SK-N-SH (cell line): ENCODE measurements around the gene TRMT1. TPM values are rescaled to one million over a fixed set of nuclear protein-coding genes. Genes with fewer than 3 reads are reported as not detected.

Experiments
- CTCF ChIA-PET: fragments of 300-600, 350-600 bp; formaldehyde crosslinking; extraction: SDS; loops from one replicate; lab custom pipeline; 2021; lab: Yijun Ruan, JAX
- POLR2A ChIA-PET: fragments of 350-600 bp; sonication (Branson Sonifier 250); formaldehyde crosslinking; extraction: SDS; loops from one replicate; lab custom pipeline; 2020; ENCODE audit warnings: antibody characterized with exemption, inconsistent platforms; lab: Yijun Ruan, JAX
- DNase-seq: peaks from one replicate; pipeline ENCODE4 v3.0.0; 2012
- H2AFZ ChIP-seq: fragments of 200-600 bp; sonication (generic); 2 replicates; pipeline ENCODE4 v1.8.1; 2016; ENCODE audit warnings: antibody characterized with exemption, mild to moderate bottlenecking, low read depth
- H3F3A ChIP-seq: fragments of 200-600 bp; sonication (generic); replicated peaks from 2 replicates; pipeline ENCODE3; 2016; ENCODE audit warnings: antibody characterized with exemption, mild to moderate bottlenecking; ENCODE audit not compliant: insufficient read depth
- H3K27ac ChIP-seq, 2 experiments: fragments of 200-500 bp in 1 of 2; fragments of 200-600 bp in 1 of 2; sonication (Bioruptor generic) in 1 of 2; sonication (generic), shearing (Covaris generic) in 1 of 2; 2 replicates each; pipeline versions ENCODE4 v1.5.1 to v1.6.1; 2014 to 2016; ENCODE audit warnings: low read depth in 2 of 2, inconsistent platforms in 1 of 2, low read length in 1 of 2, mild to moderate bottlenecking in 1 of 2, mixed read lengths in 1 of 2
- H3K27me3 ChIP-seq: fragments of 200-600 bp; sonication (generic), shearing (Covaris generic); 2 replicates; pipeline ENCODE4 v1.6.1; 2016; ENCODE audit warnings: mixed run types; ENCODE audit not compliant: insufficient read depth
- H3K36me3 ChIP-seq, 2 experiments: fragments of 200-500 bp in 1 of 2; fragments of 200-600 bp in 1 of 2; sonication (Bioruptor generic) in 1 of 2; sonication (generic) in 1 of 2; replicated peaks in 1 of 2; 2 replicates each; pipeline versions ENCODE3 to v1.5.1; 2014 to 2016; ENCODE audit warnings: low read length in 1 of 2, mild to moderate bottlenecking in 1 of 2; ENCODE audit not compliant: insufficient read depth in 2 of 2, control insufficient read depth in 1 of 2
- H3K4me1 ChIP-seq, 2 experiments: fragments of 200-500 bp in 1 of 2; fragments of 200-600 bp in 1 of 2; sonication (Bioruptor generic) in 1 of 2; sonication (generic), shearing (Covaris generic) in 1 of 2; 2 replicates each; pipeline versions ENCODE4 v1.5.1 to v1.6.1; 2014 to 2016; ENCODE audit warnings: low read depth in 1 of 2, low read length in 1 of 2, mixed run types in 1 of 2; ENCODE audit not compliant: insufficient read depth in 2 of 2, control insufficient read depth in 1 of 2
- H3K4me2 ChIP-seq: fragments of 200-600 bp; sonication (generic), shearing (Covaris generic); 2 replicates; pipeline ENCODE4 v1.6.1; 2017; ENCODE audit warnings: mixed run types
- H3K4me3 ChIP-seq, 2 experiments: fragments of 200-500 bp in 1 of 2; fragments of 200-600 bp in 1 of 2; sonication (Bioruptor generic) in 1 of 2; sonication (generic), shearing (Covaris generic) in 1 of 2; 2 replicates each; pipeline versions ENCODE4 v1.5.1 to v1.8.1; 2014 to 2016; ENCODE audit warnings: low read depth in 2 of 2, inconsistent platforms in 1 of 2, low read length in 1 of 2, mild to moderate bottlenecking in 1 of 2, mixed read lengths in 1 of 2, moderate library complexity in 1 of 2
- H3K79me2 ChIP-seq: fragments of 200-600 bp; sonication (generic); 2 replicates; pipeline ENCODE4 v1.8.1; 2017; ENCODE audit warnings: mild to moderate bottlenecking; ENCODE audit not compliant: insufficient read depth
- H3K9ac ChIP-seq: fragments of 200-600 bp; sonication (generic); 2 replicates; pipeline ENCODE4 v1.6.1; 2017; ENCODE audit warnings: mixed run types
- H3K9me2 ChIP-seq: fragments of 200-600 bp; sonication (generic); 2 replicates; pipeline ENCODE4 v1.6.1; 2017; ENCODE audit warnings: mixed run types
- H3K9me3 ChIP-seq: fragments of 200-600 bp; sonication (generic); 2 replicates; pipeline ENCODE4 v1.6.1; 2017; ENCODE audit warnings: mixed run types, mild to moderate bottlenecking, moderate library complexity
- H4K20me1 ChIP-seq: fragments of 200-600 bp; sonication (generic); 2 replicates; pipeline ENCODE4 v1.6.1; 2017; ENCODE audit warnings: mild to moderate bottlenecking, mixed run types; ENCODE audit not compliant: insufficient read depth
- ELF1 ChIP-seq: IDR thresholded peaks from 2 replicates; pipeline ENCODE4 v1.4.0; 2012
- EZH2phosphoT487 ChIP-seq: fragments of 200-600 bp; sonication (generic); IDR thresholded peaks from 2 replicates; pipeline ENCODE4 v1.6.1; 2017; ENCODE audit warnings: low read depth, mixed run types, mild to moderate bottlenecking, antibody characterized with exemption, moderate library complexity, borderline replicate concordance
- FOXM1 ChIP-seq: IDR thresholded peaks from 2 replicates; pipeline ENCODE4 v1.4.0; 2012; ENCODE audit warnings: low read depth, mild to moderate bottlenecking
- GABPA ChIP-seq: IDR thresholded peaks from 2 replicates; pipeline ENCODE4 v1.4.0; 2012; ENCODE audit warnings: low read depth, mild to moderate bottlenecking
- GATA2 ChIP-seq: sonication (generic); formaldehyde crosslinking; IDR thresholded peaks from 2 replicates; pipeline ENCODE4 v1.5.0; 2020; ENCODE audit warnings: mild to moderate bottlenecking, missing genetic modification reagents
- IRF3 ChIP-seq: fragments of 150-350 bp; IDR thresholded peaks from 2 replicates; pipeline ENCODE4 v1.6.1; 2016; ENCODE audit warnings: mild to moderate bottlenecking, low read depth, low read length
- JUND ChIP-seq: IDR thresholded peaks from 2 replicates; pipeline ENCODE4 v1.4.0; 2012
- MEF2A ChIP-seq: IDR thresholded peaks from 2 replicates; pipeline ENCODE4 v1.4.0; 2012; ENCODE audit warnings: low read depth, borderline replicate concordance
- MXI1 ChIP-seq: IDR thresholded peaks from 2 replicates; pipeline ENCODE4 v1.6.1; 2012; ENCODE audit warnings: mild to moderate bottlenecking, low read depth, low read length, improper control_type of control experiment
- NRF1 ChIP-seq: IDR thresholded peaks from 2 replicates; pipeline ENCODE4 v1.6.1; 2012; ENCODE audit warnings: low read depth, mild to moderate bottlenecking, low read length
- POLR2AphosphoS5 ChIP-seq: IDR thresholded peaks from 2 replicates; pipeline ENCODE4 v1.6.1; 2012; ENCODE audit warnings: low read depth, low read length
- RAD21 ChIP-seq: IDR thresholded peaks from 2 replicates; pipeline ENCODE4 v1.6.1; 2012; ENCODE audit warnings: mild to moderate bottlenecking, low read length
- RCOR1 ChIP-seq: fragments of 150-350 bp; IDR thresholded peaks from 2 replicates; pipeline ENCODE4 v1.6.1; 2017; ENCODE audit warnings: antibody characterized with exemption, low read length
- RFX5 ChIP-seq: IDR thresholded peaks from 2 replicates; pipeline ENCODE4 v1.6.1; 2012; ENCODE audit warnings: mild to moderate bottlenecking, improper control_type of control experiment, low read length
- SMC3 ChIP-seq: IDR thresholded peaks from 2 replicates; pipeline ENCODE4 v1.6.1; 2012; ENCODE audit warnings: low read depth, low read length, improper control_type of control experiment
- TAF1 ChIP-seq: IDR thresholded peaks from 2 replicates; pipeline ENCODE4 v1.6.1; 2012; ENCODE audit warnings: low read depth, mild to moderate bottlenecking, low read length, moderate library complexity, borderline replicate concordance
- TCF12 ChIP-seq: IDR thresholded peaks from 2 replicates; pipeline ENCODE4 v1.4.0; 2012
- USF1 ChIP-seq: IDR thresholded peaks from 2 replicates; pipeline ENCODE4 v1.4.0; 2012; ENCODE audit warnings: low read depth, borderline replicate concordance
- USF2 ChIP-seq: fragments of 150-350 bp; IDR thresholded peaks from 2 replicates; pipeline ENCODE4 v1.6.1; 2017; ENCODE audit warnings: antibody characterized with exemption, low read length, low read depth, borderline replicate concordance
- YY1 ChIP-seq: IDR thresholded peaks from 2 replicates; pipeline ENCODE4 v1.4.0; 2012; ENCODE audit warnings: low read depth, mild to moderate bottlenecking
- WGBS: methylation state at CpG from one replicate; pipeline ENCODE4 v1.1.6; 2017; ENCODE audit warnings: low lambda C conversion rate; 5-methylcytosine and 5-hydroxymethylcytosine counted together
- polyA plus RNA-seq, 3 experiments: library from polyadenylated mRNA; depleted of rRNA; stranded (reverse); fragments of >200 nt; gene quantifications; 2 replicates each; pipeline ENCODE4 v1.2.3, GENCODE V29; 2012
- TF ChIP-seq, protein P1 (sequence below): IDR thresholded peaks from 2 replicates; pipeline ENCODE4; 2012

TRMT1 gene
- polyA plus RNA-seq, 1 of the 3 experiments (the other 2 are of a cell fraction) = 64.9 TPM

DNA sequence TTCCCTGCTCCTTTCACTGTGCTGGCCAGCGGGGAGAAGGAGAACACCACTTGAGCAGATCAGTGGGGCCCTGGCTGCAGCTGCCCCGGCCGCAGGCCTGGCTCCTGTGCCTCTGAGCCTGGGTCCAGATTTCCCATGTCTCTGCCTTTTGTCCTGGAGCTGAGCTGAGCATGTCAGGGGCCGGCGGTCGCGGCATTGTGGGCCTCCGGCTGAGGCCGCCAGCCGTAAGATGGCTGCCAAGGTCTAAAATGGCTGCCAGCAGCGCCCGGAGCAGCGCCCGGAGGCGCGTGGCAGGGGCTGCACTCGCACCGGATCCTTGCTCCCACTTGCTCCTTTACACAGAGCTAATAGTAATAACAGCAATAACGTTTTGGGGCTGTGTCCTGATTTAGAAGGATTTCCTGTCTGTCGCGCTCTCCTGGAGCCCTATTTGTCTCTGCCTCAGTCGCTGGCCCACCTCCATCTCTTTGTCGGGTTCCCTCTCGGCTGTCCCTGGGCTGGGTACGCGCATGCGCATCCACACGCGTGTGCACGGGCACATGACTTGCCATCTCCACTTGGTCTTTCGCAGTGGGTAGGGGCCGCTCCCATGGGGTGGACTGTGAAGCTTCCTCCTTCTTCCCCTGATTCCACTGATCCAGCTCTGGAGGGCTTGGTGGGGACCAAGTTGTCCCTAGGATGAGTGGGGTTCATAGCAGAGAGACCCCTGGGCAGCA is 46.0 kb downstream of the TRMT1 start:
- H3K27ac ChIP-seq = peak overlapping the region in 1 of 2 experiments; percentile 92; a peak in 2 of 4 replicates
- 93% methylated on average over 24 of the region's 32 CpGs for WGBS
- no peaks in the 10 kb centered on the region for H3K9me2 ChIP-seq
- no peaks in the 10 kb centered on the region for H3K27me3 ChIP-seq
- ChIA-PET CTCF (interaction anchor here (0.9 to 35.2 kb wide), 11 partner anchors 8 to 105 kb away, joined by 3 to 506 read pairs (median 5); partner anchors contain the start of gene DAND5), POLR2A (interaction anchor here (1.2 to 1.5 kb wide), 2 partner anchors 93 to 105 kb away, joined by 3 to 5 read pairs; no protein-coding TSS in a partner anchor)
- peaks cover 0 to 16% of the 10 kb centered on the region in 2 experiments for H3K36me3 ChIP-seq
- H3K79me2 ChIP-seq = peaks cover 8% of the 10 kb centered on the region; the same call in 1 of the 2 replicates
- H3K4me2 ChIP-seq = no peak overlapping the region
- H2AFZ ChIP-seq = no peak overlapping the region
- no peaks in the 10 kb centered on the region for H4K20me1 ChIP-seq
- TF ChIP-seq YY1 (no peak), USF2 (no peak), TCF12 (no peak), JUND (no peak), RFX5 (no peak), RAD21 (no peak)
- TF ChIP-seq, all 33 proteins: peak for 0
- peaks cover 0 to 69% of the 10 kb centered on the region in 2 experiments; a peak in 1 of 4 replicates for H3K4me1 ChIP-seq
- no peak overlapping the region for H3K9ac ChIP-seq
- H3K9me3 ChIP-seq = no peaks in the 10 kb centered on the region
- H3K4me3 ChIP-seq = no peak overlapping the region
- no peaks in the 10 kb centered on the region for H3F3A ChIP-seq
- no peak for DNase-seq

DNA sequence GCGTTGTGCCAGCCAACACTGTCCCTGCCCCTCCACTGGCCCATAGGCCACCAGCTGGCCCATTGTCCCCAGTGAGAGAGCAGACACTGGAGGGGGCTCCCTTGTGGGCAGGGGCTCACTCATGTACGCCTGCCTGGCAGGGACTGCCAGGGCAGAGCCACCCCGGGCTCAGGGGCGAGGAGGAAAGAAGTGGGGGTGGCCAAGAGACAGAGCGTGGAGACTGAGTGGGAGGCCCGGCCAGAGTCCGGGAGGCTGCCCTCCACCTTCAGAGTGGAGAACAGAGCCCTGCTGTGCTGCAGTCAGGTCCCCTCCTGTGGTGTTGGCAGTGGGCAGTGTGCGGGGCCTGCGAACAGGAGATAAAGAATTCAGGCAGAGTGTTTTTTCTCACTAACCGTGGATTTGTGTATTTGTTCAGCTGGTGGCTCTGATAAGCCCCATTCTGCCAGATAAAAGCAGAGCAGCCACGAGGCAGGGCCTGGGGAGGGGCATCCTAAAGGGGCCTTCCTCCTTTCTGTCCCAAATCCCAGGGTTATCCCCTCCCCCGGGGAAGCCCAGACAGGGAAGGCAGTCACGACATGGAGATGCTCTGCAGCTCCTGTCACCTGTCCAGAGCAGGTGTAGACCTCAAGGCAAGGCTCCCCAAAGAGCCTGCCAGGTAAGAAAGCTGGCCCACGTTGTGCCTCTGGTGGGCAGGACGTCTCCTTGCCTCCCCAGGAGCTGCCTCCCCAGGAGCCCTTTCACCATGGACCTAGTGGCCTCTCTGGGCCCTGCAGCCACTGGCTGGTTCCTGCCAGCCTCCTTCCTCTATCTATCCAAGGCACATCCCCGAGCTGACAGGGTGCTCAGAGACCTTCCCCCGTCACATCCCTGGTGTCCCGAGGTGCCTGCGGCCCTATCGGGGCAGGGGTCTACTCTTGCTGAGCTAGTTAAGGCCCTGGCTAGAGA is 46.9 kb downstream of the TRMT1 start:
- Histone ChIP-seq H3K9ac (no peak overlapping the region), H3K36me3 (peaks cover 0 to 11% of the 10 kb centered on the region in 2 experiments), H2AFZ (no peak overlapping the region), H3F3A (no peaks in the 10 kb centered on the region), H3K27ac (peak overlapping the region in 1 of 2 experiments; percentile 92; a peak in 2 of 4 replicates), H3K9me3 (no peaks in the 10 kb centered on the region), H3K9me2 (no peaks in the 10 kb centered on the region), H3K27me3 (no peaks in the 10 kb centered on the region), H3K79me2 (peaks cover 12% of the 10 kb centered on the region; the same call in 1 of the 2 replicates), H3K4me1 (peaks cover 0 to 70% of the 10 kb centered on the region in 2 experiments; a peak in 1 of 4 replicates), H4K20me1 (no peaks in the 10 kb centered on the region), H3K4me2 (no peak overlapping the region), H3K4me3 (no peak overlapping the region)
- peak; percentile 76 for DNase-seq
- ChIA-PET CTCF (interaction anchor here (0.6 to 35.2 kb wide), 15 partner anchors 9 to 104 kb away, joined by 3 to 506 read pairs (median 5); no protein-coding TSS in a partner anchor), POLR2A (interaction anchor here (1.2 to 1.5 kb wide), 2 partner anchors 92 to 104 kb away, joined by 3 to 5 read pairs; no protein-coding TSS in a partner anchor)
- 88% methylated on average over 18 of the region's 20 CpGs for WGBS
- TF ChIP-seq EZH2phosphoT487 (no peak), TCF12 (no peak), ELF1 (no peak), RFX5 (no peak), RAD21 (0 out of 2 replicates have a peak, but pooled peaks have one; percentile 10), YY1 (no peak), IRF3 (no peak), MEF2A (no peak), SMC3 (no peak), TAF1 (no peak), RCOR1 (no peak), GATA2 (CRISPR knock-in tag) (peak; percentile 70), USF1 (no peak), POLR2AphosphoS5 (no peak), NRF1 (no peak), FOXM1 (no peak), GABPA (no peak), MXI1 (peak; percentile 72)
- TF ChIP-seq, protein P1, sequence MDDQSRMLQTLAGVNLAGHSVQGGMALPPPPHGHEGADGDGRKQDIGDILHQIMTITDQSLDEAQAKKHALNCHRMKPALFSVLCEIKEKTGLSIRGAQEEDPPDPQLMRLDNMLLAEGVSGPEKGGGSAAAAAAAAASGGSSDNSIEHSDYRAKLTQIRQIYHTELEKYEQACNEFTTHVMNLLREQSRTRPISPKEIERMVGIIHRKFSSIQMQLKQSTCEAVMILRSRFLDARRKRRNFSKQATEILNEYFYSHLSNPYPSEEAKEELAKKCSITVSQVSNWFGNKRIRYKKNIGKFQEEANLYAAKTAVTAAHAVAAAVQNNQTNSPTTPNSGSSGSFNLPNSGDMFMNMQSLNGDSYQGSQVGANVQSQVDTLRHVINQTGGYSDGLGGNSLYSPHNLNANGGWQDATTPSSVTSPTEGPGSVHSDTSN = no peak
